SU-DHL-6 (cell line): Measurements from ENCODE around the gene GSDMA.

Experiments
- H2AFZ ChIP-seq: fragments of 200-600 bp; sonication (generic); 2 replicates; pipeline ENCODE4 v1.6.1; 2014; ENCODE audit warnings: low read depth, mild to moderate bottlenecking, moderate library complexity, mixed read lengths, antibody characterized with exemption, low read length; ENCODE audit not compliant: severe bottlenecking
- H3F3A ChIP-seq: fragments of 200-600 bp; shearing (Covaris generic); 2 replicates; pipeline ENCODE4 v1.6.0; 2016; ENCODE audit warnings: antibody characterized with exemption, mild to moderate bottlenecking; ENCODE audit not compliant: insufficient read depth
- H3K27ac ChIP-seq: fragments of 200-600 bp; sonication (generic); 2 replicates; pipeline ENCODE4 v1.5.1; 2016; ENCODE audit warnings: low read depth, mild to moderate bottlenecking, low read length, moderate library complexity, mixed read lengths
- H3K27me3 ChIP-seq: fragments of 200-600 bp; sonication (generic), shearing (Covaris generic); 2 replicates; pipeline ENCODE4 v1.6.0; 2014; ENCODE audit warnings: mild to moderate bottlenecking, low read length
- H3K36me3 ChIP-seq: fragments of 200-600 bp; sonication (generic); 2 replicates; pipeline ENCODE4 v1.6.1; 2014; ENCODE audit warnings: mild to moderate bottlenecking, low read length, mixed read lengths
- H3K4me2 ChIP-seq: fragments of 300-600, 200-600 bp; shearing (Covaris generic), sonication (generic); 2 replicates; pipeline ENCODE4 v1.6.0; 2014; ENCODE audit warnings: low read length, low read depth, mild to moderate bottlenecking; ENCODE audit not compliant: poor library complexity, severe bottlenecking
- H3K4me3 ChIP-seq: fragments of 200-600 bp; sonication (generic); 2 replicates; pipeline ENCODE4 v1.5.1; 2014; ENCODE audit warnings: antibody characterized with exemption, low read length, mild to moderate bottlenecking, mixed read lengths; ENCODE audit not compliant: insufficient read depth, poor library complexity, severe bottlenecking
- H3K79me2 ChIP-seq: fragments of 200-600 bp; sonication (generic); 2 replicates; pipeline ENCODE4 v1.6.1; 2014; ENCODE audit warnings: mild to moderate bottlenecking, low read length, moderate library complexity; ENCODE audit not compliant: insufficient read depth
- H3K9ac ChIP-seq: fragments of 200-600 bp; sonication (generic); 2 replicates; pipeline ENCODE4 v1.7.0; 2014; ENCODE audit warnings: mild to moderate bottlenecking, low read length
- H3K9me2 ChIP-seq: fragments of 200-600 bp; sonication (generic); replicated peaks from 2 replicates; pipeline ENCODE4 v1.6.1; 2014; ENCODE audit warnings: low read length; ENCODE audit not compliant: insufficient read depth
- H3K9me3 ChIP-seq: fragments of 200-600 bp; sonication (generic); 2 replicates; pipeline ENCODE4 v1.6.1; 2014; ENCODE audit warnings: low read length, mixed read lengths; ENCODE audit not compliant: insufficient read depth
- H4K20me1 ChIP-seq: fragments of 200-600 bp; sonication (generic); 2 replicates; pipeline ENCODE4 v1.6.1; 2014; ENCODE audit warnings: low read depth, mild to moderate bottlenecking, antibody characterized with exemption, low read length, moderate library complexity, mixed read lengths
- EZH2phosphoT487 ChIP-seq: fragments of 200-600 bp; sonication (generic), shearing (Covaris generic); conservative IDR thresholded peaks from 2 replicates; pipeline ENCODE4 v1.6.1; 2018; ENCODE audit warnings: mild to moderate bottlenecking, antibody characterized with exemption, low read length, moderate library complexity, mixed read lengths
- TF ChIP-seq, protein P1 (sequence below): fragments of 200-600 bp; sonication (generic); IDR thresholded peaks from one replicate; pipeline ENCODE4 v1.5.1; 2017; ENCODE audit warnings: antibody characterized with exemption, mild to moderate bottlenecking, low read length, moderate library complexity; ENCODE audit not compliant: insufficient read depth, poor library complexity, severe bottlenecking

The GSDMA gene

DNA sequence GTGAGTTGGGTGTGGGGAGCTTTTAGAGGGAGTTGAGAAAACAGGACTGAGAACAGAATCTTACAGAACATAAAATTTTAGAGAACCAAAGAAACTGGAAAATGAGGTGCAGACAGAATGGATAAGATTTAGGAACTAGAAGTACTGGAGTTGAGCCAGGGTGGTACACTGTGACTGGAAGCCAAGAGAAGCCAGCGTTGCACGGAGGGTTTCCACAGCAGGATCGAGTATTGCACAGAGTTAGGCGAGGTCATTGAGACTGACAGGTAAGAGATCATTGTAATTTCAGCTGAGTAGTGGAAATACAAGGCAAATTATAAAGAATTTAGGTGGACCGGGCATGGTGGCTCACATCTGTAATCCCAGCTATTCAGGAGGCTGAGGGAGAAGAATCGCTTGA lies 6.6 kb downstream of the GSDMA start:
- H4K20me1 ChIP-seq, result no peaks in the 10 kb centered on the region
- no peak overlapping the region for H3K27ac ChIP-seq
- H3K27me3 ChIP-seq, result no peaks in the 10 kb centered on the region
- TF ChIP-seq, protein P1, sequence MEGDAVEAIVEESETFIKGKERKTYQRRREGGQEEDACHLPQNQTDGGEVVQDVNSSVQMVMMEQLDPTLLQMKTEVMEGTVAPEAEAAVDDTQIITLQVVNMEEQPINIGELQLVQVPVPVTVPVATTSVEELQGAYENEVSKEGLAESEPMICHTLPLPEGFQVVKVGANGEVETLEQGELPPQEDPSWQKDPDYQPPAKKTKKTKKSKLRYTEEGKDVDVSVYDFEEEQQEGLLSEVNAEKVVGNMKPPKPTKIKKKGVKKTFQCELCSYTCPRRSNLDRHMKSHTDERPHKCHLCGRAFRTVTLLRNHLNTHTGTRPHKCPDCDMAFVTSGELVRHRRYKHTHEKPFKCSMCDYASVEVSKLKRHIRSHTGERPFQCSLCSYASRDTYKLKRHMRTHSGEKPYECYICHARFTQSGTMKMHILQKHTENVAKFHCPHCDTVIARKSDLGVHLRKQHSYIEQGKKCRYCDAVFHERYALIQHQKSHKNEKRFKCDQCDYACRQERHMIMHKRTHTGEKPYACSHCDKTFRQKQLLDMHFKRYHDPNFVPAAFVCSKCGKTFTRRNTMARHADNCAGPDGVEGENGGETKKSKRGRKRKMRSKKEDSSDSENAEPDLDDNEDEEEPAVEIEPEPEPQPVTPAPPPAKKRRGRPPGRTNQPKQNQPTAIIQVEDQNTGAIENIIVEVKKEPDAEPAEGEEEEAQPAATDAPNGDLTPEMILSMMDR, result no peak
- no peak for TF ChIP-seq EZH2phosphoT487
- no peak overlapping the region for H3K9ac ChIP-seq
- H3K4me3 ChIP-seq, result no peak overlapping the region
- no peaks in the 10 kb centered on the region for H3F3A ChIP-seq
- no peaks in the 10 kb centered on the region for H3K9me2 ChIP-seq
- no peaks in the 10 kb centered on the region for H3K79me2 ChIP-seq
- H2AFZ ChIP-seq, result no peak overlapping the region
- no peaks in the 10 kb centered on the region for H3K36me3 ChIP-seq
- H3K9me3 ChIP-seq, result no peaks in the 10 kb centered on the region
- H3K4me2 ChIP-seq, result no peak overlapping the region

DNA sequence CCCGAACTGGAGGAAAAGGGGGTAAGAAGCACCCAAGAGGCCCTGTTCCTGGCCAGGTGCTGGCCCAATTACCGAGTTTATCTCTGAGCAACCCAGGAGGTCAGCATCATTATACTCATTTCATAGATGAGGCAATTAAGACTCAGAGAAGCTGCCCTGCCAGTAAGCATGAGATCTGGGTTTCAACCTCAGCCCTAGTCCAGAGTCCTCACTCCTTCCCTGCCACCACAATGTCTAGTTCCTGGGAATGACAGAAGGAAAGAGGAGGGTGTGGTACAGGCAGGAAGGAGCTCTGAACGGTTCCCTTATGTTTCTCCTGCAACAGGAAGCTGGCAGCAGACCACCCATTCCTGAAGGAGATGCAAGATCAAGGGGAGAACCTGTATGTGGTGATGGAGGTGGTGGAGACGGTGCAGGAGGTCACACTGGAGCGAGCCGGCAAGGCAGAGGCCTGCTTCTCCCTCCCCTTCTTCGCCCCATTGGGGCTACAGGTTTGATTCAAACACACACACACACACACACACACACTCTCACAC lies 7.4 kb downstream of the GSDMA start:
- H3K9me3 ChIP-seq, result no peaks in the 10 kb centered on the region
- H3K36me3 ChIP-seq, result no peaks in the 10 kb centered on the region
- H3K4me2 ChIP-seq, result no peak overlapping the region
- no peak overlapping the region for H3K4me3 ChIP-seq
- H4K20me1 ChIP-seq, result no peaks in the 10 kb centered on the region
- H3K79me2 ChIP-seq, result no peaks in the 10 kb centered on the region
- no peaks in the 10 kb centered on the region for H3K27me3 ChIP-seq
- no peaks in the 10 kb centered on the region for H3K9me2 ChIP-seq
- no peak overlapping the region for H3K9ac ChIP-seq
- H3F3A ChIP-seq, result no peaks in the 10 kb centered on the region
- TF ChIP-seq EZH2phosphoT487, result no peak
- TF ChIP-seq, protein P1, result no peak
- no peak overlapping the region for H3K27ac ChIP-seq
- no peak overlapping the region for H2AFZ ChIP-seq

GRCh38 chr17:39971076-39971603 lies 8.3 kb downstream of the GSDMA start:
- TF ChIP-seq, protein P1, result no peak
- no peak for TF ChIP-seq EZH2phosphoT487
- H3K27ac ChIP-seq, result no peak overlapping the region
- H3K27me3 ChIP-seq, result no peaks in the 10 kb centered on the region
- no peaks in the 10 kb centered on the region for H3K9me2 ChIP-seq
- no peak overlapping the region for H3K4me3 ChIP-seq
- no peaks in the 10 kb centered on the region for H3F3A ChIP-seq
- no peaks in the 10 kb centered on the region for H3K79me2 ChIP-seq
- H3K4me2 ChIP-seq, result no peak overlapping the region
- no peaks in the 10 kb centered on the region for H3K36me3 ChIP-seq
- no peak overlapping the region for H2AFZ ChIP-seq
- no peaks in the 10 kb centered on the region for H3K9me3 ChIP-seq
- H4K20me1 ChIP-seq, result no peaks in the 10 kb centered on the region
- no peak overlapping the region for H3K9ac ChIP-seq
